Measurements from ENCODE around the gene NEGR1. TPM values are rescaled to one million over a fixed set of nuclear protein-coding genes. Genes with fewer than 3 reads are reported as not detected.

Gene NEGR1
- total RNA-seq, 1 experiment from 2014 or later: 0.05 TPM

- TF ChIP-seq YY1 (IDR thresholded peaks at IDR 0.05; ENCODE audit: extremely low read depth, insufficient replicate concordance, low read depth, low read length): no peak
- TF ChIP-seq FOSL1 (IDR thresholded peaks at IDR 0.05; ENCODE audit: low read depth): no peak
- TF ChIP-seq POLR2AphosphoS5 (IDR thresholded peaks at IDR 0.05; ENCODE audit: low read depth, low read length): no peak
- TF ChIP-seq EZH2phosphoT487 (IDR thresholded peaks at IDR 0.05; ENCODE audit: borderline replicate concordance): no peak
- TF ChIP-seq ZBTB33 (IDR thresholded peaks at IDR 0.05; ENCODE audit: extremely low read depth, insufficient replicate concordance, low read length): no peak
- H3K9me3 ChIP-seq (ENCODE audit: control insufficient read depth in 1 of 2, insufficient read depth in 1 of 2, low read depth in 1 of 2, low read length in 2 of 2): 0 out of 4 replicates have a peak, but pooled peaks cover 4 to 5% of the 10 kb centered on the region in 2 experiments
- intact Hi-C loops (cut with micrococcal nuclease): no loop called here
- no peaks in the 10 kb centered on the region for H3K27me3 ChIP-seq (ENCODE audit: insufficient read depth, low read length)
- H4K20me1 ChIP-seq (ENCODE audit: insufficient read depth): no peaks in the 10 kb centered on the region
- no peaks in the 10 kb centered on the region for H3K79me2 ChIP-seq (ENCODE audit: insufficient read depth, low read length)
- H3K4me3 ChIP-seq (replicated peaks in 1 of 2; ENCODE audit: low read depth in 1 of 2, low read length in 2 of 2): no peak overlapping the region
- no peaks in the 10 kb centered on the region for H3K36me3 ChIP-seq (ENCODE audit: control insufficient read depth in 1 of 2, insufficient read depth in 2 of 2, low read length in 2 of 2)
- DNase-seq (ENCODE audit: low read depth, low spot score): no peak
- no peak for ATAC-seq
- CTCF ChIA-PET: no interaction called here
- RAD21 ChIA-PET (ENCODE audit: low non-redundant PET in 1 of 2, low total read pairs in 2 of 2, uncharacterized antibody in 2 of 2, unreplicated experiment in 2 of 2): no interaction called here
- H2AFZ ChIP-seq (ENCODE audit: low read depth, low read length, poor library complexity, severe bottlenecking): no peak overlapping the region
- no peak overlapping the region for H3K4me2 ChIP-seq (ENCODE audit: low read length)
- no peaks in the 10 kb centered on the region for H3K9me2 ChIP-seq (ENCODE audit: insufficient read depth)
- H3K4me1 ChIP-seq (ENCODE audit: control insufficient read depth in 1 of 2, insufficient read depth in 2 of 2, low read length in 2 of 2): no peaks in the 10 kb centered on the region
- no TSS peak for BruUV-seq (replicated peaks)
- no peak overlapping the region for H3K27ac ChIP-seq (ENCODE audit: low read depth, low read length)
- POLR2A ChIA-PET: no interaction called here
- no peak overlapping the region for H3K9ac ChIP-seq (ENCODE audit: low read length)
Observed at GRCh38 chr1:71533950-71534349, 748.4 kb downstream of the NEGR1 start.

- RAD21 ChIA-PET (ENCODE audit: low non-redundant PET in 1 of 2, low total read pairs in 2 of 2, uncharacterized antibody in 2 of 2, unreplicated experiment in 2 of 2): no interaction called here
- H4K20me1 ChIP-seq (ENCODE audit: insufficient read depth): no peaks in the 10 kb centered on the region
- no peaks in the 10 kb centered on the region for H3K4me1 ChIP-seq (ENCODE audit: control insufficient read depth in 1 of 2, insufficient read depth in 2 of 2, low read length in 2 of 2)
- no TSS peak for BruUV-seq (replicated peaks)
- no peak overlapping the region for H3K4me3 ChIP-seq (replicated peaks in 1 of 2; ENCODE audit: low read depth in 1 of 2, low read length in 2 of 2)
- TF ChIP-seq EGR1 (IDR thresholded peaks at IDR 0.05; ENCODE audit: low read depth) (no peak), CTCF (IDR thresholded peaks at IDR 0.05 in 2 of 3, conservative IDR thresholded peaks at IDR 0.05 in 1 of 3; ENCODE audit: borderline replicate concordance in 1 of 3, insufficient read depth in 1 of 3, low read depth in 2 of 3, low read length in 2 of 3) (no peak), REST (IDR thresholded peaks at IDR 0.05; ENCODE audit: low read depth) (no peak), SRF (IDR thresholded peaks at IDR 0.05; ENCODE audit: low read depth) (no peak), YY1 (IDR thresholded peaks at IDR 0.05; ENCODE audit: extremely low read depth, insufficient replicate concordance, low read depth, low read length) (no peak), EZH2 (IDR thresholded peaks at IDR 0.05) (no peak)
- H3K36me3 ChIP-seq (ENCODE audit: control insufficient read depth in 1 of 2, insufficient read depth in 2 of 2, low read length in 2 of 2): no peaks in the 10 kb centered on the region
- H3K4me2 ChIP-seq (ENCODE audit: low read length): no peak overlapping the region
- intact Hi-C loops (cut with micrococcal nuclease): no loop called here
- 0 out of 4 replicates have a peak, but pooled peaks cover 4 to 5% of the 10 kb centered on the region in 2 experiments for H3K9me3 ChIP-seq (ENCODE audit: control insufficient read depth in 1 of 2, insufficient read depth in 1 of 2, low read depth in 1 of 2, low read length in 2 of 2)
- no peaks in the 10 kb centered on the region for H3K9me2 ChIP-seq (ENCODE audit: insufficient read depth)
- ATAC-seq: no peak
- no peak overlapping the region for H2AFZ ChIP-seq (ENCODE audit: low read depth, low read length, poor library complexity, severe bottlenecking)
- CTCF ChIA-PET: no interaction called here
- H3K27ac ChIP-seq (ENCODE audit: low read depth, low read length): no peak overlapping the region
- no peak for DNase-seq (ENCODE audit: low read depth, low spot score)
- no peaks in the 10 kb centered on the region for H3K79me2 ChIP-seq (ENCODE audit: insufficient read depth, low read length)
- POLR2A ChIA-PET: no interaction called here
- no peak overlapping the region for H3K9ac ChIP-seq (ENCODE audit: low read length)
- H3K27me3 ChIP-seq (ENCODE audit: insufficient read depth, low read length): no peaks in the 10 kb centered on the region
Observed at GRCh38 chr1:71532343-71532742, 750.0 kb downstream of the NEGR1 start.
